A549 treated with GW870086 at 1 μM for 4 hours (cell line): Measurements from ENCODE around the gene SERPIND1. TPM values are rescaled to one million over a fixed set of nuclear protein-coding genes. Genes with fewer than 3 reads are reported as not detected.

Experiments
- total RNA-seq: library from RNA; stranded (reverse); fragments of 200-300 nt; extraction: Qiagen RNA extraction; gene quantifications from 5 replicates; pipeline ENCODE4 v1.2.3, GENCODE V29; 2022; ENCODE audit warnings: low read depth

Gene SERPIND1, protein sequence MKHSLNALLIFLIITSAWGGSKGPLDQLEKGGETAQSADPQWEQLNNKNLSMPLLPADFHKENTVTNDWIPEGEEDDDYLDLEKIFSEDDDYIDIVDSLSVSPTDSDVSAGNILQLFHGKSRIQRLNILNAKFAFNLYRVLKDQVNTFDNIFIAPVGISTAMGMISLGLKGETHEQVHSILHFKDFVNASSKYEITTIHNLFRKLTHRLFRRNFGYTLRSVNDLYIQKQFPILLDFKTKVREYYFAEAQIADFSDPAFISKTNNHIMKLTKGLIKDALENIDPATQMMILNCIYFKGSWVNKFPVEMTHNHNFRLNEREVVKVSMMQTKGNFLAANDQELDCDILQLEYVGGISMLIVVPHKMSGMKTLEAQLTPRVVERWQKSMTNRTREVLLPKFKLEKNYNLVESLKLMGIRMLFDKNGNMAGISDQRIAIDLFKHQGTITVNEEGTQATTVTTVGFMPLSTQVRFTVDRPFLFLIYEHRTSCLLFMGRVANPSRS
- total RNA-seq = 0.09 TPM in 1 of 5 replicates, not detected in the others

DNA sequence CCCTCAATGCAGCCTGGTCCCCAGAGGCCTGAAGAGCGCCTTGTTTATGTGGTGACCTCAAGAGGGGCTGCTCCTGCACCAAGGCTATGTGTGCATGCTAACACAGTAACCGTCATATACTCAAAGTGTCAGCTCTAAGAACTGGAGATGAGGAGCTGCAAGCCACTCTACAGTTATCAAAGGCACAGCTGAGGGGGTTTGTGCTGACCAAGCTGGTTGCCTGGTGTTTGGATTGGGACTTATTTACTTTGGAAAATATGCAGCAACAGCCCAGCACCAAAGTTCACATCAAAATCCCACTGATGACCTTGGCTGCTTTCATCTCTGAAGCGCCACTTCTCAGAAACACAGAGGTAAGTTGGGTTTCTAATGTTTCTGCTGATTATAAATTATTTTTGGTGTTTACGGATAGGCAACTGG is at the start of gene SERPIND1:
TSS of gene SERPIND1 (plus strand) at position 321 of the 420 bp plus-strand sequence. CDS start 5,200 bp downstream, outside the sequence.

Other genes with a start within 250 kb of the SERPIND1 start
- gene PI4KA, start 84.7 kb downstream of the SERPIND1 start, total RNA-seq = 17.7 to 21.8 TPM (median 18.8 TPM) in 5 replicates
- 11.0 to 19.2 TPM (median 17.4 TPM) in 5 replicates for gene SNAP29, start 84.9 kb downstream of the SERPIND1 start, total RNA-seq
- 21.3 to 24.7 TPM (median 23.4 TPM) in 5 replicates for gene CRKL, start 143.3 kb downstream of the SERPIND1 start, total RNA-seq
- 1.5 to 3.4 TPM (median 2.8 TPM) in 5 replicates for gene AIFM3, start 193.1 kb downstream of the SERPIND1 start, total RNA-seq
- 12.2 to 19.1 TPM (median 17.6 TPM) in 5 replicates for gene LZTR1, start 208.2 kb downstream of the SERPIND1 start, total RNA-seq
- 13.8 to 23.8 TPM (median 22.9 TPM) in 5 replicates for gene THAP7, start 228.0 kb downstream of the SERPIND1 start, total RNA-seq
- gene P2RX6, start 241.1 kb downstream of the SERPIND1 start, total RNA-seq = 0.58 to 1.2 TPM (median 0.79 TPM) in 5 replicates